ENCODE data around the gene CXorf38.
A peak's percentile ranks its signal among the peaks of the same experiment; 100 is the strongest.
"Not testable (repeated sequence)": the region's sequence is repeated elsewhere in the genome, so short reads cannot be mapped to it uniquely, and the experiment has no call there.

CXorf38 gene

GRCh38 chrX:40637687-40638086, 9.7 kb downstream of the CXorf38 start:
- intact Hi-C loops (cut with DNase I): no loop called here
- no peak for DNase-seq

- intact Hi-C loops (cut with DNase I): no loop called here
Measured at GRCh38 chrX:40632199-40632598, 15.2 kb downstream of the CXorf38 start.

DNA sequence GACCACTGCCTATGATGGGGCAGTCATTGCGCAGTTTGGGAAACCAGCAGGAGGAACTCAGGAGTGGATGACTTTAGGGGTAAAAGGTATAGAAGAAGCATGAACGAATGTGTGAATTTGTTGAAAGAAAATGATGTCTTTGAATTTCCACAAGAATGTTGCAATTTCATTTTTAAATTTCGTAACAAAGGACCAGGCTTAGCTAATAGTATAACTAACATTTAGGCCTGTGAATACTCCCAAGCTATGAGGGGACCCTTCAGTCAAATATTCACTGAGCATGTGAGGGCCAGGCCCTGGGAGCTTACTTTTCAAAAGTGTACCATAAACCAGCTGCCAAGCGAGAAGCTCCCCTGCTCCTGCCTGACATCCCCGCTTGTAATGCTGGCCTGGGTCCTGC, 18.9 kb downstream of the CXorf38 start:
- DNase-seq: no peak
- intact Hi-C loops (cut with DNase I): no loop called here

More at GRCh38 chrX:40632199-40632598, 15.2 kb downstream of the CXorf38 start:
- no peak for DNase-seq

- intact Hi-C loops (cut with DNase I): no loop called here
Measured at GRCh38 chrX:40625294-40625693, 22.1 kb downstream of the CXorf38 start.

GRCh38 chrX:40623665-40624064, 23.7 kb downstream of the CXorf38 start:
- intact Hi-C loops (cut with DNase I): no loop called here
- DNase-seq: peak in 1 of 10 donors; percentile 74

More at GRCh38 chrX:40625294-40625693, 22.1 kb downstream of the CXorf38 start:
- peak in 3 of 10 donors; percentile 12 to 77 (median 76) for DNase-seq

DNA sequence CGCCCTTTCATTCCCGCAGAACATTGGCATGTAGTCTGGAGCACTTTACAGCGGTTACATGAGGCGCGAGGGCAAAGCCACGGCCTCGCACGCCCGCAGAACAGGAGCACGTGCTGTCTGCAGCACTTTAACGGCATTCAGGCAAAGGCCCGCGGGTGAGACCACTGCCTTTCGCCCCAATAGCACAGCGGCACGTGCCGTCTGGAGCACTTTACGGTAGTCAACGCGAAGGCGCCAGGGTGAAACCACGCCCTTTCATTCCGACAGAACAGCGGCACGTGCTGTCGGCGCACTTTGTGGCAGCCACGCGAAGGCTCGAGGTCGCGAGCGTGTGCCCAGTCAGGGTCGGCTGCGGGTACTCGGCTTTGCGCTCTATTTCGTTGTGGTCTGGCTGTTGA, 24.2 kb downstream of the CXorf38 start, which contains the start of gene MPC1L:
Gene MPC1L (plus strand): TSS at position 290 of the 398 bp plus-strand sequence. CDS start 138 bp downstream, outside the sequence.
- intact Hi-C loops (cut with DNase I): no loop called here
- DNase-seq: no peak

- no peak for DNase-seq
- intact Hi-C loops (cut with DNase I): no loop called here
Measured at GRCh38 chrX:40622479-40623138, 24.8 kb downstream of the CXorf38 start.

- DNase-seq: no peak
- intact Hi-C loops (cut with DNase I): no loop called here
Measured at GRCh38 chrX:40617566-40617965, 29.8 kb downstream of the CXorf38 start.

GRCh38 chrX:40615976-40616375, 31.4 kb downstream of the CXorf38 start:
- intact Hi-C loops (cut with DNase I): no loop called here
- DNase-seq: no peak

DNA sequence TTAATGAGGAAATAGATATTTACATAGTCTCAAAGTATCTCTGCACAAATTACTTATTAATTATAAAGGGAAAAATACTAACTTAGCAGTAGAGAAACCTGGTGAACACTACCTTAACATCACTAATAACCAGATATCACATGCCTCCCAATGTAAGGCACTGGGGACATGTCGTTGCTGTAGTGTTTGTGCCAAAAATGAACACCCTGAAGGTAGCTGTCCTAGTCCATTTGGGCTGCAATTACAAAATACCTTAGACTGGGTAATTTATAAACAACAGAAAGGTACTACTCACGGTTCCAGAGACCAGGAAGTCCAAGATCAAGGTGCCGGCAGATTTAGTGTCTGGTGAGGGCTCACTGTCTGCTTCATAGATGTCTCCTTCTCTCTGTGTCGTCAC, 34.9 kb downstream of the CXorf38 start:
- intact Hi-C loops (cut with DNase I): no loop called here
- no peak for DNase-seq

GRCh38 chrX:40607381-40607780, 40.0 kb downstream of the CXorf38 start:
- intact Hi-C loops (cut with DNase I): no loop called here
- DNase-seq: no peak

GRCh38 chrX:40603446-40603845, 43.9 kb downstream of the CXorf38 start:
- intact Hi-C loops (cut with DNase I): no loop called here
- no peak for DNase-seq

DNA sequence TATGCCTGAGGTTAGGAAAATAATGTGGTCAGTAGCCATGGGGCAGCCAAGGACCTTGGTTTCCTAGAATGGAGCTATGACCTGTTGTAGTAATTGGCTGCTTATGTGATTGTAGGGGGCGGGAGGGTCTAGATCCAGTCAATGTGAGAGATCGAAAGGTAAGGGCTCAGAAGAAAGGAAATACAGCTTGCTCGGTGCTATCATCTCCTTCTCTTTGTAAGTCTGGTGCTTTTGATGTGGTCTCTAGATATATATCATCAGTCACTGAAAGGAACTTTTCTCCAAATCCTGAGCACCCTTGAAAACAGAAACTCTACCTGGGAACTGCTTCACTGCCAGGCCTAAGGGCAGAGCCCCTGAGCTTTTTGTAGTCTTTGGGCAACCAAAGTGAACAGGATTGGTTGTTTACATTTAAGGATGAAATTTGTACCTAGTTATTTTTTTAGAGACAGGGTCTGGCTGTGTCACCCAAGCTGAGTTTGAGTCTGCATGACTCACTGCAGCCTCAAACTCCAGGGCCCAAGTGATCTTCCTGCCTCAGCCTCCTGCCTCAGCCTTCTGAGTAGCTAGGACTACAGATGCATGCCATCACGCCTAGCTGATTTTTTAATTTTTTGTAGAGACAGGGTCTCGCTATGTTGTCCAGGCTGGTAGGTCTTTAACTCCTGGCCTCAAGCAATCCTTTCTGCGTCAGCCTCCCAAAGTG, 57.6 kb downstream of the CXorf38 start:
- DNase-seq: not testable (repeated sequence)

DNA sequence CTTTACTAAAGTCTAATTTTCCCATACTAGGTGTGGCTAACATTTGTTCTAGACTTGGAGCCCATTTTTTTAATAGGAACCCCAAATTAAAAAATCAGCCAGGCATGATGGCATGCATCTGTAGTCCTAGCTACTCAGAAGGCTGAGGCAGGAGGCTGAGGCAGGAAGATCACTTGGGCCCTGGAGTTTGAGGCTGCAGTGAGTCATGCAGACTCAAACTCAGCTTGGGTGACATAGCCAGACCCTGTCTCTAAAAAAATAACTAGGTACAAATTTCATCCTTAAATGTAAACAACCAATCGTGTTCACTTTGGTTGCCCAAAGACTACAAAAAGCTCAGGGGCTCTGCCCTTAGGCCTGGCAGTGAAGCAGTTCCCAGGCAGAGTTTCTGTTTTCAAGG, 59.7 kb downstream of the CXorf38 start:
- DNase-seq; intact Hi-C loops (cut with DNase I): not testable (repeated sequence)

More for the DNA sequence above, 57.6 kb downstream of the CXorf38 start:
- intact Hi-C loops (cut with DNase I): not testable (repeated sequence)

- DNase-seq: no peak
- intact Hi-C loops (cut with DNase I): no loop called here
Measured at GRCh38 chrX:40582811-40583210, 64.5 kb downstream of the CXorf38 start.

DNA sequence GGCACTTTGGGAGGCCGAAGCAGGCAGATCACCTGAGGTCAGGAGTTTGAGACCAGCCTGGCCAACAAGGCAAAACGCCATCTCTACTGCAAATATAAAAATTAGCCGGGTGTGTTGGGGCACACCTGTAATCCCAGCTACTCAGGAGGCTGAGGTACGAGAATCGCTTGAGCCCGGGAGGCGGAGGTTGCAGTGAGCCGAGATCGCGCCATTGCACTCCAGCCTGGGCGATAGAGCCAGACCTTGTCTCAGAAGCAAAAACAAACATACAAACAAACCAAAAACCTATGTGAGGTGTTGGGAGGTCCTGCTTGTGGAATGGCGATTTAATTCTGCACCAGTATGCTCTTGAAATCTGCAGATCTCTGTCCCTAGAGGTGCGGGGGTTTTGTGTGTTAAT, 65.2 kb downstream of the CXorf38 start:
- intact Hi-C loops (cut with DNase I): not testable (repeated sequence)
- peak in 1 of 10 donors; percentile 57 for DNase-seq

GRCh38 chrX:40581336-40581920, 65.9 kb downstream of the CXorf38 start:
- intact Hi-C loops (cut with DNase I): no loop called here
- no peak for DNase-seq

- intact Hi-C loops (cut with DNase I): no loop called here
- DNase-seq: peak; percentile 86 to 98 (median 92)
Measured at GRCh38 chrX:40580537-40581335, 66.6 kb downstream of the CXorf38 start, which contains the start of gene ATP6AP2. ATP6AP2 (plus strand) TSS chrX:40580970; CDS start chrX:40581066, 96 bp downstream.

DNA sequence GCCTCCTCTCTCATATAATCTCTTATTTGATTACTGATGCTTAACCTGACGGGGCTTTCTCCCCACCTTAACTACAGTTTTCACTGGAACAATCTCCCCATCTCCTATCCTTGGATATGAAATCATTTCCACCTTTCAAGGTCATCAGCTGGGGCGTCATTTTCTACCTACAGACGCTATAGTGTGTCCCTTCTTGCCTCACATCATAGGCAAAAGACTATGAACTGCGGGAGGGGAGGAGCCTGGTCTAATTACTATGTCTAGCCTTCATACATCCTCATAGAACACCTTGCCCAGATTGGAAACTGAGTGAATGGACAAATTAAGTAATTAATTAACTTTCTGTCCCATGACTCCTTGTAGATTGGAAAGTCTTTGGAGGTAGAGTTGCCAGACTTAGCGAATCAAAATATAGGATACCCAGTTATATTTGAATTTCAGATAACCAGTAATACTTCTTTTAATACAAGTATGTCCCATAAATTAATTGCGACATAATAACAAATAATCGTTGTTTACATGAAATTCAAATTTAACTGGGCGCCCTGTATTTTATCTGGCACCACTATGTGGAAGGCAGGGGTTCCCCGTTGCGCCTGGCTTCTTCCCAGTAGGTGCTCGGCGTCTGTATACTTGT, 67.3 kb downstream of the CXorf38 start:
- DNase-seq: no peak
- intact Hi-C loops (cut with DNase I): no loop called here

- no peak for DNase-seq
- intact Hi-C loops (cut with DNase I): no loop called here
Measured at GRCh38 chrX:40579141-40579540, 68.2 kb downstream of the CXorf38 start.
